Tibial nerve (tissue), 4 donors: ENCODE data around the gene ADCY4. TPM values are rescaled to one million over a fixed set of nuclear protein-coding genes. Genes with fewer than 3 reads are reported as not detected.

Source experiments
- DNase-seq, 2 donors: peaks; one replicate each; pipeline ENCODE4 v3.0.0-alpha.2; 2019; ENCODE audit warnings: low spot score in 2 of 2
- H3K27ac ChIP-seq, 4 donors: fragments of 200-600 bp; sonication (generic) in 3 of 4; one replicate each; pipeline ENCODE4 v1.5.1; 2017 to 2019; ENCODE audit warnings: mild to moderate bottlenecking in 1 of 4
- H3K27me3 ChIP-seq, 2 donors: fragments of 200-600 bp; sonication (generic) in 1 of 2; one replicate each; pipeline versions ENCODE4 v1.5.1 to v1.6.0; 2017 to 2019
- H3K36me3 ChIP-seq, 3 donors: fragments of 200-600 bp; sonication (generic); one replicate each; pipeline ENCODE4 v1.5.1; 2018 to 2019
- H3K4me1 ChIP-seq, 4 donors: fragments of 200-600 bp; sonication (generic) in 3 of 4; one replicate each; pipeline ENCODE4 v1.5.1; 2017 to 2019
- H3K4me3 ChIP-seq, 4 donors: fragments of 200-600 bp; sonication (generic) in 3 of 4; one replicate each; pipeline ENCODE4 v1.5.1; 2017 to 2019; ENCODE audit warnings: mild to moderate bottlenecking in 1 of 4, moderate library complexity in 1 of 4
- H3K9me3 ChIP-seq, 4 donors: fragments of 200-600 bp; sonication (generic) in 3 of 4; one replicate each; pipeline ENCODE4 v1.5.1; 2017 to 2019
- CTCF ChIP-seq, 5 experiments: fragments of 200-600 bp in 3 of 5; fragments of 450-650 bp in 2 of 5; sonication (generic) in 3 of 5; IDR thresholded peaks; one replicate each; pipeline ENCODE4 v1.5.1; 2016 to 2019; ENCODE audit warnings: antibody characterized with exemption in 5 of 5, mild to moderate bottlenecking in 3 of 5, moderate library complexity in 2 of 5
- EP300 ChIP-seq, 2 donors: sonication (generic); formaldehyde crosslinking; IDR thresholded peaks; one replicate each; pipeline ENCODE4 v1.6.1; 2017; ENCODE audit warnings: antibody characterized with exemption in 2 of 2, mild to moderate bottlenecking in 1 of 2
- POLR2A ChIP-seq, 2 donors: fragments of 450-650 bp; IDR thresholded peaks; one replicate each; pipeline ENCODE4 v1.6.1; 2017; ENCODE audit warnings: antibody characterized with exemption in 2 of 2, mild to moderate bottlenecking in 2 of 2, moderate library complexity in 2 of 2
- WGBS, 2 donors: methylation state at CpG; one replicate each; pipeline ENCODE4 v1.1.5; 2018; 5-methylcytosine and 5-hydroxymethylcytosine counted together
- total RNA-seq, 4 donors: library from RNA; depleted of rRNA; stranded (reverse); fragments of >200 nt; gene quantifications; one replicate each; pipeline ENCODE4 v1.1.0, GENCODE V29; 2016

Gene ADCY4
- total RNA-seq, 4 donors from 2014 or later: 32.0 to 68.1 (median 53.2) TPM

- peaks cover 0 to 22% of the 10 kb centered on the region in 2 donors for H3K27me3 ChIP-seq
- H3K27ac ChIP-seq: peak overlapping the region in 1 of 4 donors; percentile 79
- DNase-seq: no peak
- no peaks in the 10 kb centered on the region for H3K9me3 ChIP-seq
- H3K4me3 ChIP-seq: no peak overlapping the region
- TF ChIP-seq CTCF (IDR thresholded peaks at IDR 0.05): no peak
- no peak for TF ChIP-seq EP300 (IDR thresholded peaks at IDR 0.05)
- TF ChIP-seq POLR2A (IDR thresholded peaks at IDR 0.05): no peak
- 78 to 83% methylated on average over 10 of the region's 10 CpGs for WGBS, 2 donors
- no peaks in the 10 kb centered on the region for H3K36me3 ChIP-seq
- H3K4me1 ChIP-seq: peaks cover 0 to 63% (median 27%) of the 10 kb centered on the region in 4 donors
Observed at GRCh38 chr14:24315243-24315806, 19.5 kb downstream of the ADCY4 start.

GRCh38 chr14:24314377-24315193 is 20.3 kb downstream of the ADCY4 start:
- H3K4me3 ChIP-seq: no peak overlapping the region
- H3K36me3 ChIP-seq: no peaks in the 10 kb centered on the region
- H3K27ac ChIP-seq: peak overlapping the region in 2 of 4 donors; percentile 32 to 79
- H3K27me3 ChIP-seq: peaks cover 0 to 20% of the 10 kb centered on the region in 2 donors
- WGBS, 2 donors: 66 to 76% methylated on average over 5 of the region's 5 CpGs
- no peaks in the 10 kb centered on the region for H3K9me3 ChIP-seq
- no peak for DNase-seq
- peaks cover 0 to 71% (median 33%) of the 10 kb centered on the region in 4 donors for H3K4me1 ChIP-seq
- TF ChIP-seq CTCF (IDR thresholded peaks at IDR 0.05) (no peak), EP300 (IDR thresholded peaks at IDR 0.05) (no peak), POLR2A (IDR thresholded peaks at IDR 0.05) (no peak)

- peak overlapping the region in 2 of 4 donors; percentile 48 to 79 for H3K27ac ChIP-seq
- H3K9me3 ChIP-seq: no peaks in the 10 kb centered on the region
- peaks cover 0 to 74% (median 34%) of the 10 kb centered on the region in 4 donors for H3K4me1 ChIP-seq
- WGBS, 2 donors: 63 to 82% methylated on average over 2 of the region's 2 CpGs
- H3K27me3 ChIP-seq: peaks cover 0 to 16% of the 10 kb centered on the region in 2 donors
- no peak for DNase-seq
- H3K4me3 ChIP-seq: no peak overlapping the region
- H3K36me3 ChIP-seq: no peaks in the 10 kb centered on the region
- TF ChIP-seq EP300 (IDR thresholded peaks at IDR 0.05) (no peak), CTCF (IDR thresholded peaks at IDR 0.05) (no peak), POLR2A (IDR thresholded peaks at IDR 0.05) (no peak)
Observed at GRCh38 chr14:24313913-24314312, 21.0 kb downstream of the ADCY4 start.

- Histone ChIP-seq H3K36me3 (peaks cover 0 to 3% (median 0%) of the 10 kb centered on the region in 3 donors), H3K9me3 (no peaks in the 10 kb centered on the region), H3K4me1 (peaks cover 0 to 82% (median 34%) of the 10 kb centered on the region in 4 donors), H3K27ac (peak overlapping the region in 3 of 4 donors; percentile 79 to 90 (median 80)), H3K4me3 (no peak overlapping the region), H3K27me3 (peaks cover 0 to 13% of the 10 kb centered on the region in 2 donors)
- WGBS, 2 donors: 56 to 58% methylated on average over 9 of the region's 9 CpGs
- TF ChIP-seq POLR2A (IDR thresholded peaks at IDR 0.05): no peak
- peak; percentile 16 to 73 for TF ChIP-seq EP300 (IDR thresholded peaks at IDR 0.05)
- DNase-seq: no peak
Observed at GRCh38 chr14:24312736-24313507, 21.9 kb downstream of the ADCY4 start.

- no peak for DNase-seq
- Histone ChIP-seq H3K4me1 (peaks cover 0 to 83% (median 35%) of the 10 kb centered on the region in 4 donors), H3K4me3 (peak overlapping the region; percentile 41 to 76 (median 58)), H3K27ac (peak overlapping the region in 3 of 4 donors; percentile 79 to 90 (median 80)), H3K36me3 (peaks cover 0 to 10% (median 6%) of the 10 kb centered on the region in 3 donors), H3K27me3 (peaks cover 0 to 13% of the 10 kb centered on the region in 2 donors), H3K9me3 (no peaks in the 10 kb centered on the region)
- 89 to 96% methylated on average over 1 of the region's 1 CpG for WGBS, 2 donors
- TF ChIP-seq CTCF (IDR thresholded peaks at IDR 0.05) (no peak), POLR2A (IDR thresholded peaks at IDR 0.05) (no peak), EP300 (IDR thresholded peaks at IDR 0.05) (no peak)
Observed at GRCh38 chr14:24311837-24312615, 22.8 kb downstream of the ADCY4 start.
